ENCODE data around the gene ATP5F1C. TPM values are rescaled to one million over a fixed set of nuclear protein-coding genes. Genes with fewer than 3 reads are reported as not detected.
A peak's percentile ranks its signal among the peaks of the same experiment; 100 is the strongest.

Gene ATP5F1C
- polyA plus RNA-seq, 10 donors, result 234 to 282 (median 243) TPM

DNA sequence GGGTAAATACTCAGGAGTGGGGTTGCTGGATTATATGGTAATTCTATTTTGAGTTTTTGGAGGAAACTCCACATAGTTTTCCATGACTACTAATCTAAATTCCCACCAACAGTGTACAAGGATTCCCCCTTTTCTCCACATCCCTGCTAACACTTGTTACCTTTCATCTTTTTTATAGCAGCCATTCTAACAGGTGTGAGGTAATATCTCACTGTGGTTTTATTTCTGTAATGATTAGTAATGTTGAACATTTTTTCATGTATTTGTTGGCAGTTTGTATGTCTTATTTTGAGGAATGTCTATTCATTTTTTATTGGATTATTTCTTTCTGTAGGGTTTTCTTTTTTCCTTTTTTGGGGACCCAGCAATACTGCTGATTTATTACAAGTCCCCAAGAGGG is 45.2 kb downstream of the ATP5F1C start:
- no peak for DNase-seq

DNA sequence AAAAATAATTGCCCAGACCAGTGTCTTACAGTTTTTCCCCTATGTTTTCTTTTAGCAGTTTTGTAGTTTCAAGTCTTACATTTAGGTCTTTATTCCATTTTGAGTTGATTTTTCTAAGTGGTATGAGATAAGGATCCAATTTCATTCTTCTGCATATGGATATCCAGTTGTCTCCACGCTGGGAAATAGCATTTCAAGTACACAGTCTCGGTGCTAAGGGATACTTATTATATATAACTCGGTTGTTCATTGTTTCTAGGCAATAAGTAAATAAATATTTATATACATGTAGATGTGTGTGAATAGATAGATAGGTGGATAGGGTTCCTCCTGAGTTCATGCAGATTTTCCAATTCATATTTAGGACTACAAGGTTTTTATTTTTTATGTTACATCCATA is 46.3 kb downstream of the ATP5F1C start:
- DNase-seq, result no peak

DNA sequence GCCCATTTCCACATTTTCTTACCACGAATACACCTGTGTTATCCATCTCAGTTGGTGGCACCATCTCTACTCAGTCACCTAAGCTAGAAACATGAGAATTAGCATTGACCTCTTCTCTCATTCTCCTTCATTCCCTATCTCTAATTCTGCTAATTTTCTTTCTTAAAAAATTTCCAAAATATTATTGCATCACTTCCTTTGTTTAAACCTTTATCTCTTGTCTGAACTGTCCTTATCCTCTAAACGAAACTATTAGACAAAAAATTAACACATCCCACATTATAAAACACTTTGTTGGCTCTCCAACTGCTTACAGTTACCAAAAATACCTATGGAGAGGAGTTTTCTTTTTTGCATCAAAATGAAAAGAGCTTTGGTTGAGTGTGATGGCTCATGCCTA is 48.6 kb downstream of the ATP5F1C start:
- DNase-seq, result no peak

DNA sequence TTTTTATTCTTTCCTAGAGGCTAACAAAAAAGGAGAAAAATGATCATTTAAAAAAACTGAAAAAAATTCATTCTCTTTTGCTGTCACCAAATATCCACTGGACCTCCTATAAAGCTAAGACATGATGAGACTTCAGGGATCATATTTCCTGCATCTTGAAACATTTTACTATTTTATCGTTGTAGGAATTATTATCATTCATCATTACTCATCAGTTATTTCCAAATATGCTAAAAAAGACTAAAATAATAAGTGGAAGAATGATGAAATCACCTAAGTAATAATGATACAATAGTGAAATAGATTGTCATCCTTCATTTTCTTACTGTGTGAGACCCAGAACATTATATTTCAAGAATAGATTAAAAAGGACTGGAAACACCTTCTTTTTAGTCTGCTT is 58.6 kb downstream of the ATP5F1C start:
- DNase-seq, result peak in 1 of 3 donors; percentile 6

DNA sequence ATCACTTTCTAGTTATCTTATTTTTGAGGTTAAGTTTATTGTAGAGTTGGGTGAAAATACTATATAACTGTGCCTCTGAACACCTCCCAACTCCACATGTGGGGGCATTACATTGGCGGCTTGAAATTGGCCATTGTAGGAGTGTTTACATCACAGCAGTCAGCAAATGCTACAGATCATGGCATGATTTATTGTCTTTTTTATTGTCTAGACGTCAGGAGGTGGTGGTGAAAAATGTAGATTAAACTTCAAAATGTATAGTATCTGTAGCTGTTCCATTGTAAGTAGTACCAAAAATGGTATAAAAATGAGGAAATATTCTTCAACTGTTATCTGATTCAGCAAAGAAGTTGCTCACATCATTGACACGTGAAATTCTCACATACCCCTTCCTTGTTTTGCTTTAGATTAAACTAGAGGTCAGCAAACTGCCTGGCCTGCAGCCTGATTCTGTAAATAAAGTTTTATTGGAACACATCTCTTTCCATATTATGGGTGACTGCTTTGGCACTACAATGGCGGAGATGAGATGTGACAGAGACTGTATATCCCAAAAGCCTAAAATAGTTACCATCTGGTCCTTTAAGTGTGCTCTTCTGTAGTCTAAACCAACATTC is 65.4 kb downstream of the ATP5F1C start:
- DNase-seq, result no peak

DNA sequence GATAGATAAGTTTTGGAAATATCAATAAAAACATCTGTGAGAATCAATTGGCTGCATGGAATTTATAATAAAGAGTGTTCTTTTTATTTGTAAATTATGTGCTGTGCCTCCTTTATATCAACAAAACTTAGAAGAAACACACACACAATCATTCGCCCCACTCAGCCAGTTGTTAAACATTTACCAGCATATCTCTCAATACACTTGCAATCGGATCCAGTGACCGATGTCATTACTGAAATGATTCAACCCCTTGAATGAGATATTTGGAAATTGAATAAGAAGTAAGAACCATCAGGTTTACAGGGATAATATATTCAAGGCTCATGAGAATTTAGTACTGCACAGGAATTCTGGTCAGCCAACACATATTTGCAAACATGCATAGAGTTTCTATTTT is 65.9 kb downstream of the ATP5F1C start:
- DNase-seq, result no peak

DNA sequence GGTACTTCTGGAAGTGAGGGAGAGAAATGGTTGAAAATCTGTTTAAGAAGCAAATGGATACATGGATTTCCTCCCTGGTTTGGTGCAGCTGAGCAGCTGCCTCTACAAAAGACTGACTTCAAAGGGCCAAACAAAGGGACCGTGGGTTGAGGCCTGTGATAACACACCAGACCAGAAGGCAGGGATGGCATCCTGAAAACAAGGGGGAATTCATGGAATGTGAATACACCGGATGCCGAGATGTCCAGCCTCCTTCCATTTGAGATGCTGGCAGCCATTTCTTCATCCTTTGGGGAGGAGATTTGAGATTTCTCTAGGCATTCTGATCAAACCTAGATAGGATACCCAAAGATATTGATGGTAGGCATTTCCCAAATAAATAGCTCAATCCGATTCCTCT is 67.2 kb downstream of the ATP5F1C start:
- DNase-seq, result no peak

DNA sequence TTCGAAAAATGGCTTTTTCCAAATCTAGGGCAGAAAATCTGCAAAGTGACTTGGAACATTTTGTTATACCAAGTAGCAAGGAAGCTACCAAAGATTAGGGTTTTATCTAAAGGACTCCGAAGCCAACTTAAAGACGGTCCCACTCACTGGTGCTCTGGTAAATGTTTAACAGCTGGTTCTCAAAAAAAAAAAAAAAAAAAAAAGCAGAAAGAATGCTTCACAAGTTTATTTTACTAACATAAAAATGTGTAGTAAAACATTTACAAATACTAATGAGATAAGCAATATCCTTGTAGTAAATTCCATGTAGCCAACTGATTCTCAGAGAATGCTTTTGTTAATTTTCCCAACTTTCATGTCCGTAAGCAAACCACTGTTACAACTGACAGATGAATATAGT is 68.7 kb downstream of the ATP5F1C start:
- DNase-seq, result no peak

DNA sequence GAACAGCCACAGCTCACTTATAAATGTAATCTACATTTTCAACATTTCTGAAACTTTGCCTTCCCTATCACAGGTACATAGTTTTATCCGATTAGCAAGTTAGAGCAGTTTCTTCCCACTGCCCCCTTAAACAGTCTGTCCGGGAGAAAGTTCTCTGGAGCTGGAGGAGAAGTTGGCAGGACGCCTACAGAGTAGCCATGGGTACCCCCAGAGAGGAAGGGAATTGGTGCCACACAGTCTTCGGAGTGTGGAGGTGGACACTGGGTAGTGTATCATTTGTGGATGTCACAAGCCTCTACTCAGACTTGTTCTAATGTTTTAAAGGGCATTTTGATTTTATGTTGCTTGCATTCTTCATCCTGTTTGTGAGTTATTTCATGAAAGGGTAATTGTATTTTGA is 69.3 kb downstream of the ATP5F1C start:
- peak in 1 of 3 donors; percentile 2 for DNase-seq

Other genes with a start within 250 kb of the ATP5F1C start
- gene ITIH5, start 121.2 kb upstream of the ATP5F1C start, polyA plus RNA-seq (ENCODE audit: insufficient read length in 10 of 10), result 10 to 100 TPM; 36.9 to 67.2 (median 45.6) TPM
- 1 to 10 TPM in 1 of 10 donors, under 1 TPM in 9; 0.08 to 2.6 (median 0.15) TPM for gene ITIH2, start 84.9 kb upstream of the ATP5F1C start, polyA plus RNA-seq (ENCODE audit: insufficient read length in 10 of 10)
- 10 to 100 TPM; 11.2 to 16.8 (median 12.9) TPM for gene KIN, start 184 bp upstream of the ATP5F1C start, polyA plus RNA-seq (ENCODE audit: insufficient read length in 10 of 10)
- 1 to 10 TPM; 5.2 to 7.3 (median 5.9) TPM for gene TAF3, start 30.3 kb downstream of the ATP5F1C start, polyA plus RNA-seq (ENCODE audit: insufficient read length in 10 of 10)